MV-4-11 (cell line): ENCODE data around the gene SRP68.

ENCODE experiments used
- DNase-seq: peaks from one replicate; lab custom pipeline; 2025; lab: John Stamatoyannopoulos, UW

SRP68 gene

DNA sequence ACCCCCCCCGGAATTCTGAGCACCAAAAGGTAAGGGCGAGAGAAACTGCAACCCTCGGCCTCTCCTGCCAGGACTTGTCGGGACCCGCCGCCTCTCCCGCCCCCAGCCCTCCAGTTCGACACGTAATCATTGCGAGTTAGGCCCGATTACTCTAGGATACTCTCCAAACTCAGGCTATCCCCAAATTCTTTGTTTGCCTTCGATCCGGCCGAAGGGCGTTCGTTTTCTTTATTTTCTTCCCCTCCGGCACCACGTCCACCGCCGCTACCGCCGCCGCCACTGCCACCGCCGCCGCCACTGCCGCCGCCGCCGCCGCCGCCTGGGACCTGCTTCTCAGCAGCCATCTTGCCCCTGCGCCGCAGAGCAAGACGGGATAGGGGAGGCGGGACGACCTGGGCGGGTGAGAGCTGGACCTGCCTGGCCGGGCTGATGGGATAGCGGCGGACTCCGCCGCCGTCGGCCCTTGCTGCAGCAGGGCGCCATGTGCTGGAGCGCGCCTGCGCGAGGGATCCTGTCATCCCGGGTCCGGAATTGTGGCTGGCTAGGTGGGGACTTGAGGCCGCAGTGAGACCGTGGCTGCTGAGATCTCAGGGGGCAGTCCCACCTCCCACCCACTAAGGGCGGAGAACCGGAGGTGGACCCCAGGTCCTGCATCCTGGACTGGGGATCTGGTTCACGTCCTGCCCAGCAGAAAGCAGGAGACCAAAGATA lies at the start of gene SRP68:
TSS of gene SRP68 (minus strand) at position 370 of the 711 bp plus-strand sequence. CDS start at position 344, 26 bp downstream.
- DNase-seq = peak; percentile 82

DNA sequence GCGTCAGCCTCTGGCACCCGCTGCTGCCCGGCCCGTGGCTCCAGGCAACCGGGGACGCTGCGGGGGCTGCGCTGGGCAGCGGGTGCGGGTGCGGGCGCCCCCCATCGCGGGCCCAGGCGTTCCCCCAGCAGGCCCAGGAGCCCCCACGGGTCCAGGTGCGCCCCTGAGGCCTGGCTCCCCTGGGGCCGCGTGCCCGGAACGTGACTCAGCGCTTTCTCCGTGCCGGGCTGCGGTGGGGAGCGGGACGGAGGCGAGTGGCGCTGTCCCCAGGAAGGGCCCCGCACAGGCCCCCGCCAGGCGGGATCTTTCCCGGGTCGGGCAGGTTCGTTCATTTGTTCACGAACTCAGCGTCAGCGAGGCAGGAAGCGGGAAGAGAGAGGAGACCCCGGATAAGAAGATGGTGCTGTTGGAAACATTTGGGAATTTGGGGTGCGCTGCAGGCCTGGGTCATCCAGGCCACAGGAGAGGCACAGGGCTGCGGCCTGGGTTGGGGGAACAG lies 49.7 kb upstream of the SRP68 start:
- no peak for DNase-seq

DNA sequence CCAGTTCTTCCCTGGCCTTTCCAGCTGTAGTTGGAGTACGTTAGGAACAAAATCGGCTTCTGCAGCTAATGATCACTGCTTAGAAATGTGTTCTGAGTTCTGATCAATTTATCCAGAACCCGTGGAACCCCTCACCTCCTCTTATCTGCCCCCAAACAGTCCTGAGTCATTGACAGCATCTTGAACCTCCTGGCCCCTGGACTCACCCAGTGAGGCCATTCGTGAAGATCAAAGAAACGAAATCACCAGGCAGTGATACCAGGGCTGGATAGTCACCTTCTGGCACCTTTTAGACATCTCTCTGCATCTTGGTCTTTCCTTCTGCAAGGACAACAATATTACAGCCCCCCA lies 48.3 kb upstream of the SRP68 start:
- no peak for DNase-seq

DNA sequence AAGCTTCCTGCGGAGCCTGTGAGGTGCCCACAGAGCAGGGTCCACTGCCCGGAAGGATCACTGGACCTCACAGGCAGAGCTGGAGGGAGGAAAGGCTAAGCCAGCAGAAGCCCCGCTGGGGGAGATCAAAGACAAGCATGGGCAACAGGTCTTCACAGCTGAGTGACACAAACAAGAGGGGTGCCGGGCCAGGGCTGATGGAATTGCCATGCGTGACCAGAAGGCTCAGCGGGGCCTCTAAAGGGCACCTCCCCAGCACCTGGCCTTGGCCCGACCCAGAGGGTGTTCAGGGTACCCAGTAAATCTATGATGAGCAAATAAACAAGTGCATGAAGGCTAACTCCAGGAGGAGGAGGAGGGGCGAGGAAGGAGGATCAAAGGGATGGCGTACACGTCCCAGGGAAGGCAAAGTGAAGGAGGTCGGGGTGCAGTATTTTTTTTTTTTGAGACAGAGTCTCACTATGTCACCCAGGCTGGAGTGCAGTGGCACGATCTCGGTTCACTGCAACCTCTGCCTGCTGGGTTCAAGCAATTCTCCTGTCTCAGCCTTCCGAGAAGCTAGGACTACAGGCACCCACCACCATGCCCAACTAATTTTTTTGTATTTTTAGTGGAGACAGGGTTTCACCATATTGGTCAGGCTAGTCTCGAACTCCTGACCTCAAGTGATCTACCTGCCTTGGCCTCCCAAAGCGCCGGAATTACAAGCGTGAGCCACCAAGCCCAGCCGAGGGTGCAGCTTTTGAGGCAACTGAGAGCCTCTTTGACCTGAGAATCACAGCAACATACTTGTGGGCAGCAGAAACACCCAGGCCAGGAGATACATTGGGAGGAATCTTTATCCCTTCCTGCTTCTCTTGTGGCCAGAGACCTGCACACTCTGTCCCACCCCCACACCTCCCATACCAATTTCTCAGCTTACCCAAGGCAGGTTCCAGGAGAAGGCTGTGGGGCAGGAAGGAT lies 47.4 kb upstream of the SRP68 start:
- no peak for DNase-seq

DNA sequence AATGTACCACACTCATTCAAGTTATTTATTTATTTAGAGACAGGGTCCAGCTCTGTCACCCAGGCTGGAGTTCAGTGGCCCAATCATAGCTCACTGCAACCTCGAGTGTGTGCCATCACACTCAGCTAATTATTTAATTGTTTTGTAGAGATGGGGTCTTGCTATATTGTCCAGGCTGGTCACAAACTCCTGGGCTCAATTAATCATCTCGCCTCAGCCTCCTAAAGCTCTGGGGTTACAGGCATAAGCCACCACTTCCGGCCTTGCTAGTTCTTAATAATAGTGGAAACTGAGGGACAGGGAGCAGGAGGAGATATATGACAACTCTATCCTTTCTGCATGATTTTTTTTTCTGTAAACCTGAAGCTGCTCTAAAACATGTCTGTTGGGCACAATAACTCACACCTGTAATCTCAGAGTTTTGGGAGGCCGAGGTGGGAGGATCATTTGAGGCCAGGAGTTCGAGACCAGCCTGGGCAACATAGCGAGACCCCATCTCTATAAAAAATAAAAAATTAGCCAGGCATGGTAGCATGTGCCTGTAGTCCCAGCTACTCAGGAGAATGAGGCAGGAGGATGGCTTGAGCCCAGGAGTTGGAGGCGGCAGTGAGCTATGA lies 42.9 kb upstream of the SRP68 start:
- no peak for DNase-seq

DNA sequence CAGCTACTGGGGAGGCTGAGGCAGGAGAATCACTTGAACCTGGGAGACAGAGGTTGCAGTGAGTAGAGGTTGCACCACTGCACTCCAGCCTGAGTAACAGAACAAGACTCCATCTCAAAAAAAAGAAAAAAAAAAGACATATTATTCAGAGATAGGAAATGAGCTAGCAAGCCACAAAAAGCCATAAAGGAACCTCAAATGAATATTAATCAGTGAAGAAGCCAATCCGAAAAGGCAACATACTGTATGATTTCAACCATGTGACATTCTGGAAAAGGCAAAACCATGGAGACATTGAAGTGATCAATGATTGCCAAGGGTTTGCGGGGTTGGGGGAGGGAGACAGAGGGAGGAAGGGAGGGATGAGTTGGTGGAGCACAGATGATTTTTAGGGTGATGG lies 39.6 kb upstream of the SRP68 start:
- no peak for DNase-seq

DNA sequence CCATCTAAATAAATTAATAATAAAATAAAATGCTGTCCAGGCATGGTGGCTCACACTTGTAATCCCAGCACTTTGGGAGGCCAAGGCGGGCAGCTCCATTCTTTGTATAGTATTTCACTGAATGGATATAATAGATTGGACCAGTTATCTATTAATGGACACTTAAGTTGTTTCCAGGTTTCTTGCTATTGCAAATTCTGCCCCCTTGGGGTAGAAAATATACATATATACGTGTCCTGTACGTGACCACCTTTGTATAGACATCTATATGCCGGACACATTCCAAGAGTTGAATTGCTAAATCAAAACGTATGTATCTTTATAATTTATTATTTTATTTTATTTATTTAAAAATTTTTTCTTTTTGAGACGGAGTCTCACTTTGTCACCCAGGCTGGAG lies 35.2 kb upstream of the SRP68 start:
- DNase-seq = no peak

DNA sequence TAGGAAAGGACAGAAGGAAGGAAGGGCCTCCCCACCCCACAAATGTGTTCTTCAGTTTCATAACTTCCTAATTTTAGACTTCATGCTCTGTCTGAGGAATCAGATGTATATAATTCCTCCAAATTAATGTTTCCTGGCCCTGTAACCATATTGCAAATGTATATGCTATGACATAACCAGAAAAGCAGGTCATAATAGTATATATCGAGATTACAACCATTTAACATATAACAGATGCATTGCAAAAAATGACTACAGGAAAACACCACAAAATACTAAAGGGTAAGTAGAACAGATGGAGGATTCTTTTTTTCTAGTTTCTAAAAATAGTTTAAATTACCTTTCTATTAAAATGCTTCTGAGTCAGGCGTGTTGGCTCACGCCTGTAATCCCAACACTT lies 34.4 kb upstream of the SRP68 start:
- DNase-seq = no peak

DNA sequence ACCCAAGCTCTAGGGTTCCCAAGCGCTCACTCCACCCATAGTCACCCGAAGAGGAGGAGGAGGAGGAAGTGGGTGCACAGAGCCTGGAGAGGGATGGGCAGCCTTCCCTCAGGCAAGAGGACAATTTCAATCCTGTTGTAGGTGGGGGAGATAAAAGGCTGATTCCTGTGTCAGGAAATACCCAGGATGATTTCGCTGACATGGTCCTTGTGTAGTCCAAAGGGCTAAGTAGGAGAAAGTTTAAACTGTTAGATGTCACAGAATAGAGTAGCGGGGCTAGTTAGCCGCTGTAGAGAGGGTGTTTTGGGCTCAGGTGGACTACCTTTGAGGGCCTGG lies 32.5 kb upstream of the SRP68 start:
- DNase-seq = no peak

DNA sequence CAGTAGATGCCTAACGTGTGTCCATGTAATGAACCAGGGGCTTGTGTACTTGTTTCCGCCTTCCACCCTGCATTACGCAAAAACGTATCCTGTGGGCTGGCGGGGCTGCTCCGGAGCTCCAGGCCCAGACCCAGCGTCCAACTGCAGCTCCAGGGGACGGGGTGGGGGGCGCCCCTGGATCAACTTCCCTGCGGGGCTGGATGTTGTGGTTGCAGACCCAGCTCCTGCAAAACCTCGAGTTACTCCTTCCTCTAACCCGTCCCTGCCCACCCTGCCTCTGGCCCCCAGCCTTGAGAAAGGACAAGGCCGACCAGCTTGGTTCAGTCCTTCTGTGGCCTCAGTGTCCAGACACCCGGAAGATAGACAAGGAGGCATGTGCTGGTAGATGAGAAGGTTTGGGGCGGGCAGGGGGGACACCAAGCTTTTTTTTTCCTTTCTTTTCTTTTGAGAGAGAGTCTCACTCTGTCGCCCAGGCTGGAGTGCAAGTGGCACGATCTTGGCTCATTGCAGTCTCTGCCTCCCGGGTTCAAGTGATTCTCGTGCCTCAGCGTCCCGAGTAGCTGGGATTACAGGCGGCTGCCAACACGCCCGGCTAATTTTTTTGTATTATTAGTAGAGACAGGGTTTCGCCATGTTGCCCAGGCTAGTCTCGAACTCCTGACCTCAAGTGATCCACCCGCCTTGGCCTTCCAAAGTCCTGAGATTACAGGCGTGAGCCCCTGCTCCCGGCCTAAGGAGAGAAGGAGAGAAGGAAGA lies 32.0 kb upstream of the SRP68 start:
- DNase-seq = no peak

DNA sequence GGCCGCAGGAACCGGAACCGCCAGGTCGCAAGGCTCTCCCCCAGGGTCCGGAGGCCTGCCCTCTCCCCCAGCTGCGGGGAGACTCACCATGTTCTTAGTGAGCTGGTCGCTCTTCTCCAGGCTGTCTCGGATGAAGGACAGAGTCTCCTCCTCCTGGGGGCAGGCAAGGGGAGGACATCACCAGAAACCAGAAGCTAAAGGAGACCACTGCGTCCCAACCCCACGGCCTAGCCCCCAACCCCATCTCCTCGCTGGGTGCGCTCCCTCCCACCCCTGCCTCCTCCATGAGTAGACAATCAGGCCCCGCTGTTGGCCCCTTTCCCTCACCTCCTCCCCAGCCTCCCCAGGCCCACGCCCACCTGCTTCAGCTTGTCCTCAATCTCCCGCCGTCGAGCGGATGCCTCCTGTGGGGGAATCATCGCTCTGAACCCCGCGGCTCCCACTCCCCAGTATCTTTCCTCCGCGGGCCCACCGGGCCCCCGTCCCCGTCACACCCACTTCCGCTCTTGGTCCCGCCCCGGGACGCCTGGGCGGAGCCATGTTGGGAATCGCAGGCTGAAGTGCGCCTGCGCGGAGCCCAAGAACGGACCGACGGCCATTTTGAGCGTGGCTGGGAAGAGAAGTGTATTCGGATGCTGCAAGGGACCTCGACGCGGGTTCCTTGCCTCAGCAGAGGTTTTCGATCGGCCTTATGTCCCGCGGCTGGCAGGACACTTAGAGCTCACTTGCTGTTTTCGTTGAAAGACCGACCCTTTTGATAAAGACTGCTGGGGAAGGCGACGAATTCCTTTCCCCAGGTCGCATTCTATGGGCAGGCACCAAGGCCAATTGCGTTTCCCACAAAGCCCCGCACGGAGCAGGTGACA lies 31.2 kb upstream of the SRP68 start, which contains the start of gene EXOC7:
TSS of gene EXOC7 (minus strand) at position 514 of the 866 bp plus-strand sequence. CDS start at position 419, 95 bp downstream.
- DNase-seq = peak; percentile 81

DNA sequence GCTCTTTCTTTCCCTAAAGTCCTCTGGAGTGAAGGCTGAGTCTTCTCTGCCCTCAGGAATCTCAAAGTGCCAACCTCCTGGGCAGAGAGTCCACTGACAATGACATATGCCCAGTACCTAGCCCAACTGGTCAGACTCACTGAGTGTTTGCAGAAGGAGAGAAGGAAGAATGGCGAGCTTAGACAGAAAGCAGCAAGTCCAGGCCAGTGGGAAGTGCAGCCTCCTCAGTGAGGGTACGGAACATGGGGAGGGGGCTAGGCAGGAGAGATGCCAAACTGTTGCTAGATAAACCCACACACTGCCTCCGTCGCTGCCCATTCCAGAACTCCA lies 30.6 kb upstream of the SRP68 start:
- no peak for DNase-seq

DNA sequence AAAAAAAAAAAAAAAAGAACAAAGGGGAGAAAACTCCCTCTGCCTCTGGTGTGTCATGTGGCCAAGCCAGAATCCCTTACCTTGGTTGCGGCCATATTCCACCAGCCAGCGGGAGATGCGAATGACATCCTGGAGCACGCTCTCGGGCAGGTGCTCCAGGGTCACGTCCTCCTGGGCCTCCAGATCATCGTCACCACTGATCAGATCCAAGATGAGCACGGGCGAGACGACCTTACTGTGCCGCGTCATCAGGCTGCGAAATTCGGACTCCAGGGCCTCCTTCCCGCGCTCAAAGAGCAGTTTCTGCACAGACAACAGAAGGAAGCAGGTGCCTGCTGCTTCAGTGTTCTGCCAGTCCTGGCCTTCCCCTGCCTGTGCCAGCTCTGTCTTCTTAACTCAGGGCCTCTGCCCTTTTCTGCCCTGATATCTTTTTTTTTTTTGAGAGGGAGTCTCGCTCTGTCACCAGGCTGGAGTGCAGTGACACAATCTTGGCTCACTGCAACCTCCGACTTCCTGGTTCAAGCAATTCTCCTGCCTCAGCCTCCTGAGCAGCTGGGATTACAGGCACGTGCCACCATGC lies 25.5 kb upstream of the SRP68 start:
- DNase-seq = no peak

DNA sequence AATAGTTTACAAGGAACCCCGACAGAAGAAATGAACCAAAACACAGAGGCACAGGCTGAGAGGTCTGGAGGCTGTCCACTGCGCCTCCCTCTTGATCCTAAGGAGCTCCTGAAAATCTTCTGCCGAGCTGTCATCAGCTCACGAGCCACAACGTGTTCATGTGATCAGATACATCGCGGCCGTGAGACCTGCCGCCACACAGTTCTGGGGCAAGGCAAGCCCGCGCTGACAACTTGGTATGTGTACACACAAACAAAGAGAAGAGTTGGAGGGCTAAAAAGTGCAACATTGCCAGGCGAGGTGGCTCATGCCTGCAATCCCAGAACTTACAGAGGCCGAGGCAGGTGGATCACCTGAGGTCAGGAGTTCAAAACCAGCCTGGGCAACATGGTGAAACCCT lies 23.6 kb upstream of the SRP68 start:
- DNase-seq = no peak

DNA sequence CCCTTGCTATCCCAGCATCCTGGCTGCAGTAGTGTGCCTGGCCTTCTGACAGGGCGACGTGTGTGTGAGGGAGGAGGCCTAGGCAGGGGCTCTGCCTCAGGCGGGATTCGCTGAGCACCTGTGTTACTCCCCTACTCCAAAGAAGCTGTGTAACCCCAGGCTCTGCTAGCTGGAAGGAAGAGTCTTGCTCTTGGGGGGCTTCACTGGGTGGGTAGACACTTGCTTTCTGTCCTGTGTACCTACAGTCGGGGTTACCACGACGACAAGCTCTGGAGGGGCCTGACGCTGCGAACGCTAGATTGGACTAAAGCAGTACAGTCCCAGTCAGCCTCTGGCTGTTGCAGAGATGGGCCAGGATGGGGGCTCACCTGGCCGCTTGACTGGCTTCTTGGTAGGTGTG lies 21.7 kb upstream of the SRP68 start:
- DNase-seq = no peak

DNA sequence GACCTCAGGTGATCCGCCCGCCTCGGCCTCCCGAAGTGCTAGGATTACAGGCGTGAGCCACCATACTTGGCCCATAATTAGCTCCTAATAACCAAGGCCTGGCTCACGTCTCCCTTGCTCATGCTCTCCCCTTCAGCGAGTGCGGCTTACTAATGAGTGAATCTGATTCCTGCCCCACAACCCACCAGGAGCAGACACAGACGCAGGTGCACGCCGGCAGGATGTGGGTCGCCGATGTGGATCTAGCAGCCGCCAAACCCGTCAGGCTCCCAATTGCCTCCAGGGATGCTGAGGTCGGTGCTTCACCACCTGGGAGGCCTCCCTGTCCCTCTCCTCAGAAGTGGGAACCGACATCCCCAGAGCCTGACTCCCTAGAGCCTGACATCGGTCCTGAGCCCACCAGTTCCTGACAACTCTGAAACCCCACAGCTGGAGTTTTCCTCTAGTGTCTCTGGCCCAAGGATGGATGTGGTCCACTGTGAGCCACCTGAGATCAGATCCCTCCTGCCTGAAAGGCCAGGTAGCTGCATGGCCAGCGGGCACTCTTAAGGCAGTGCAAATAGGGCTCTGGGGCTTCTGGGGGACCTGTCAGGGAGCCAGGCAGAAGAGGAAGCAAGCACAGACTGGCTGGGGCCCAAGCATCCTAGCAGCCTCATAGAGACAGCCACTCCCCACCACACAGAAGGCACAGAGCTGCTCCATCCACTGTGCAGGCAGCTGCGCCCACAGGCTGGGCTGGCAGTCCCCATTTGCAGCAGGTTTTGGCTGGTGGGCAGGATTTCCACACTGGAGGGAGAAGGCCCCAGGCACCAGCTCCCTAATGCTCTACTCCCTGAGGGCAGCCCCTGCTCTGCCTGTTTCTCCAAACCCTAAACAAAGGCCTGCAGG lies 20.5 kb upstream of the SRP68 start:
- no peak for DNase-seq

DNA sequence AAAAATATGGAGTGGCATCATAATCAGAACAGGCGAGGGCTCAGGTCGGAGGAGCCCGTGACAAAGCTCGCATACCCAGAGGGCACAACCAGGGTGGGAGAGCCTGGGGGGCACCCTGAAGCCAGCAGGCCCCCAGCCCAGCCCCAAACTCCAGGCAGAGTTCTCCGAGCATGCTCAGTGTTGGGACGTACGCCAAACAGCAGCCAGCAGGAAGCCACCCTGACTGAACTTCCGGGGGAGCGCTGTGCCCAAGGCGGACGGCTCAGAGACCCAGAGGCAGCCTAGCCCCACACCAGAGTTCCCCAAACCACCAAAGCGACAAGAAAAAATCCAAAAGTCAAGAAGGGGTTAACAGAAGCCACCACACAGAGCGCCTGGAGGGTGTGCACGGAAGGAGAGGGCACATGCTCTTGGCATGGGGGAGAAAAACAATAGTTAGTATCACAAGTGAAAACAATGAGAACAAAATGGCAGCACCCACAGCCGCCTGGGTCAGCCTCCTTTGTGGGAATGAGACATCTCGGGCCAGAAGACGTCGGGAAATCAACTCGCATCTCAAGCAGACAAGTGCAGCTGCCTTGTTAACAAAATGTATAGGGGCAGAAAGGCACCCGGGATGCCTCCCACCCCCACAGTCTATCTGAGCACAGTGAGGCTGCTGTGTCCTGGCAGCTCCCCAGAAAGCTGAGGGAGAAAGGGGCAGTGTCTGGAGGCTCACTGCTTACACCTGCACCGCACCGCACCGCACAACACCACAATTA lies 19.4 kb upstream of the SRP68 start:
- DNase-seq = no peak

DNA sequence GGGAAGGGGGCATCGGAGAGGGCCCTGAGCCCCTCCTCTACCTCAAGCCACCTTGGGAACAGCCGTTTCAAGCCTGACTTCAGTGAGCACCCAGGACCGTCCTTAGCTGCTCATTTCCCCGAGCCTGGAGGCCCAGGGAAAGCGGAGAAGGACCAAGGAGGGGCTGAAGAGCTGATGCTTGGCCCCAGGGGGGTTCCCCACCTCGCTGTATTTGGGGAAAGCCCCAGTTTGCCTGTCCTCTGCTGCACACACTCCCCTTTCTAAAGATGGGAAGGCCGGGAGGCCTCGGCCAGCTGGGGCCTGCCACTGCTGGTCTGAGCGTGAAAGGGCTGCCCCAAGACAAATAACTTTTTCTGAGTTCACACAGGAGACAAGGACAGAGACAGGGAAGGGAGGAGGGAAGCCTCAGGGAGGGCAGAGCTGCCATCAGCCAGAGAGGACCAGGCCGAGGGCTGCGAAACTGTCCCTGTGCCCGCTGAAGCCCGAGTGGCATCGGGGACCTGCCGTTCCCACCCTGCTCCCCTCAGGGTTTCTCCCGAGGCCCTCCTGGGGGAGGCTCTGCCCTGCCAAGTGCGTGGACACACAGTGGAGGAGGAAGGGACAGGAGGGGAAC lies 18.3 kb upstream of the SRP68 start:
- DNase-seq = no peak
